ENCODE results near the gene UGT1A5.

GRCh38 chr2:233676046-233676445 lies 36.7 kb upstream of the UGT1A5 start:
- TF ChIP-seq EZH2 (IDR thresholded peaks at IDR 0.05) (no peak), EZH2phosphoT487 (IDR thresholded peaks at IDR 0.05) (no peak), CTCF (IDR thresholded peaks at IDR 0.05) (no peak)

Data from neural progenitor cell (in vitro differentiated cells).